GM18873 (cell line): Measurements from ENCODE around the gene NPM3.

Experiments
- ATAC-seq: cut with Tn5 transposase; IDR thresholded peaks from one replicate; pipeline ENCODE4 v1.9.1; 2021; ENCODE audit warnings: mild to moderate bottlenecking, moderate library complexity, moderate number of reproducible peaks; ENCODE audit not compliant: unreplicated experiment, low FRiP score

Gene NPM3, protein sequence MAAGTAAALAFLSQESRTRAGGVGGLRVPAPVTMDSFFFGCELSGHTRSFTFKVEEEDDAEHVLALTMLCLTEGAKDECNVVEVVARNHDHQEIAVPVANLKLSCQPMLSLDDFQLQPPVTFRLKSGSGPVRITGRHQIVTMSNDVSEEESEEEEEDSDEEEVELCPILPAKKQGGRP

DNA sequence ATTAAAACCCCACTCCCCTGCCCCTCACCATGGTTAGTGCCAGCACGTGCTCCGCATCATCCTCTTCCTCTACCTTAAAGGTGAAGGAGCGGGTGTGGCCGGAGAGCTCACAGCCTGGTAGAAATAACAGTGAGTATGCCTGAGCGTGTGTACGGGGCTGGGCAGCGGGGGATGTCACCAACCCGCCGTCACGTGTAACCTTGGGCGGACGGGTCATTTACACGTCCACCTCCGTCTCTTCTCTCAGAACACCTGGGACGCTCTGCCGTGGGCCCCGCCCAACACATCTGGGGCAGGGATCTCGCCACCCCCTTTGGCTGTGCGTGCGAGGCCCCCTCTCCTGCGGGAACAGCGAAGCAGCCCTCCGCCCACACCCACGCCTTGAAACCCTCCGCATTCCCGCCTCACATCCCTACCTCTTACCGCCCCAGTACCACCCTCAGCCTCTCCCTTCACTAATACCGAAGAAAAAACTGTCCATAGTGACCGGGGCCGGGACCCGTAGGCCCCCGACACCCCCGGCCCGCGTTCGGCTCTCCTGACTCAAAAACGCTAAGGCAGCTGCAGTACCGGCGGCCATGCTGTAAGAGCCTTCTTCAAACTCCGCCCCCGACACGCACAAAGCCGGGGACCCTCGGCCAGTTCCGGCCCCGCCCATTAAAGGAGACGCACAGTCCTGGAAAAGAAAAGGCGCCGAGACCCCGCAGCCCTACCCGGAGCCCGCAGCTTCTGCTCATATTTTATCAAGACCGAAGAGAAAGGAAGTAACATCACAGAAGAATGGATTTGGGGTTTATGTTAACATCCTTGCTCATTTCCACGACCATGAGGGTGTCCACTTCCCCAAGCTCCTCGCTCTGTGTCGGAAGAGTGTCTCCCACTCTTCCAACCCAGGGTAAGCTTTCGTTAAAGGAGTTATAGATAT is at the start of gene NPM3:
NPM3 (minus strand) TSS at position 636 of the 925 bp plus-strand sequence; CDS start at position 580, 56 bp downstream.
- ATAC-seq: no peak

DNA sequence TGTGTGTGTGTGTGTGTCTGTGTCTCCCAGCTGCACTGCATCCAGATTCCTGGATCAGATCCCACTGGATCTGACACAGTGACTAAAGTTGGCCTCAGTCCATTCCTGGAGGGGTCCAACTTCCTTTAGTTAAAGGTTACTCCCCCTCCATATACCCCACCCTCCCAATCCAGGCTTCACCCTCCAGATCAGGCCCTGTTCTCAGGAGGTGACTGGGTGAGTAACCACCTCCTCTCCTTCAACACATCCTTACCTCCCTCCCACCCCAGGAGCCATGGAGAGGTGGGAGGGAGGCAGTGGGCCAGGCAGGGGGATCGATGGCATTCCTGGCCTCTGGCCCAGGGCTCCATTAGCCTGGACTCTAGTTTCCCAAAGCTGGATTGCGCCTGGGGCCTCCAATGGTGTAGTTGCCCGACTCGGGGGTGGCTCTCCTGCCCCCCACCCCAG is 49.1 kb upstream of the NPM3 start:
- ATAC-seq: no peak

DNA sequence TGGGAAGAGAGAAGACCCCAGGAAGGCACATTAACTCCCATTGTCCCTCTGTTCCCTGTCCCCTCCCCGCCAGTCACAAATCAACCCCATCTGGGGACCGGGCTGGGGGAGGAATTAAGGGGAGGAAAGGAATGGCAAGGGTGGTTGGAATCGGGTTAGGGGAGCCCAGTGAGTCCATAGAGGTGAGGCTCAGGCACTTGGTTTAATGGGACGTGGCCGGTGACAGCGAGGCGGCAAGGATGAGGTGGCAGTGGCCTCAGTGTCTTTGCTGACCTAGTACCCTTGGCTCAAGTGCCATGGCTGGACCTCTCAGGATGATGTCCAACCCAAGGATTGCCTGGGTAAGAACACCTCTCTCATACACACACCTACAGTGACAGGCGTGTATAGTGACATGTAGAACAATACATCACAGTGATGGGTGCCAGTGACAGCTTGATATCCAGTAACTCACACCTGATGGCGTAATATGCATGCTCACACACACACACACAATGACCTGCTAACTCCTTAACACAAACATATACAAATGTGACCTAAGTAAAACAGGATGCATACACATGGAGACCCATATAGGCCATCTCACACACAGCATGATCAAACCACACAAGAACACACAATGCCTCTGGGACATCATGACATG is 48.0 kb upstream of the NPM3 start:
- no peak for ATAC-seq

DNA sequence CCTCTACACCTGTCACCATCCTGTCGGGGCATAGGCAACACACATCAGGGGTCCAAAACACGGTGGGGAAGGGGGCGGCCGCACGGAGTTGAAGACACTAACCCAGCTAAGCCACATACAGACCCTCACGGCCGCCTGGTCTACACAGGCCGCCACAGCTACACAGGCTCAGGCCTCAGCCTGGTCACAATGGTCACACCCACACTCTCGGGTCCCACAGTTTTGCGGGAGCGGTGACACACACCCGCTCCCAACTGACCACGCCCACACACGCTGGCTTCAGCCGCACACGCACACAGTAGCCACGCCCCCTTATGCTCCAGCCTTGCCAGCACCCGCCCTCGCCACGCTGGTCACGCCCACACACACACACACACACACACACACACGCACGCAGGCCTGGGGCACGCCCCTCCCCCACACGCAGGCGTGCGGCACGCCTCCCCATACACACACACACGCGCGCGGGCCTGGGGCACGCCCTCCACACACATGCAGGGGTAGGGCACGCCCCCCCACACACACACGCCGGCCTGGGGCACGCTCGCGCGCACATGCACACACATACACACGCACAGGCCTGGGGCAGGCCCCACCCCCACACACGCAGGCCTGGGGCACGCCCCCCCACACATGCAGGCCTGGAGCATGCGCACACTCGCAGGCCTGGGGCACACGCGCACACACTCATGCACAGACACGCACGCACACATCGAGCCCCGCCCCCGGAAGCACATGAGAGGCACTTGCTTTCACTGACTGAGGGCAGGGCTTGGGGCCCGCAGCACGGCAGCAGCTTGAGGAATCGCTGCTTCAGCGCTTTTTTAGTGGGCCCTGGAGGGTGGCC is 47.3 kb upstream of the NPM3 start:
- peak; percentile 56 for ATAC-seq

DNA sequence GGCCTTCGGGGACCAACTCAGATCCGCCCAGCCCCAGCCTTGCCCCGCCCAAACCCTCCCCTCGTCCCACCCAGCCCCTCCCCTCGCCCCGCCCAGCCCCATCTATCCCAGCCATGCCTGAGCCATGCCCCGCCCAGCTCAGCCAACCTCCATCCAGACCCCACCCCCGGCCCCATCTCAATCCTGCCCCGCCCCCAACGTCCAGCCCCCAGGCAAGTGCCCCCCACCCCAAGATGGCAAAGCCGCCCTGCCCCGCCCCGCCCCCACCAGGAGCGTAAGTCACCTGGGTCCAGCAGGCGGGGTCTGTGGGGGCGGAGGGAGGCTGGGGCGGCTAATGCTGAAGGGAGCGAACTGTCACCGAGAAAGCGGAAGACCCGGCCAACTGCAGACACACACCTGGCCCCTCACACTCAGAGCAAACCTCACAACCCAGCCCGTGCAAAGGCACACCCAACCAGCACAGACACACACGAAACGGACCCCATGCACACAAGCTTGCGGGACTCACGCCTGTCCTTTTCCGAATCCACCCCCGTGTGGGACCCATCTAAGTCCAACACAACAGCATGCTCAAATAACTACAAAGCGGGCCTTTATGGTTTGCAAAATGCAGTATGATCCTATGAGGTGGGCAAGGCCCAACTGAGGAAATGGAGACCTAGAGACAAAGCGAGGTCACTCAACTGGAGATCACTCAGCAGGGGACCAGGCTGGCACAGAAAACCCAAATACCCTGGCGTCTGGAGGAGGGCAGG is 46.5 kb upstream of the NPM3 start:
- ATAC-seq: no peak

DNA sequence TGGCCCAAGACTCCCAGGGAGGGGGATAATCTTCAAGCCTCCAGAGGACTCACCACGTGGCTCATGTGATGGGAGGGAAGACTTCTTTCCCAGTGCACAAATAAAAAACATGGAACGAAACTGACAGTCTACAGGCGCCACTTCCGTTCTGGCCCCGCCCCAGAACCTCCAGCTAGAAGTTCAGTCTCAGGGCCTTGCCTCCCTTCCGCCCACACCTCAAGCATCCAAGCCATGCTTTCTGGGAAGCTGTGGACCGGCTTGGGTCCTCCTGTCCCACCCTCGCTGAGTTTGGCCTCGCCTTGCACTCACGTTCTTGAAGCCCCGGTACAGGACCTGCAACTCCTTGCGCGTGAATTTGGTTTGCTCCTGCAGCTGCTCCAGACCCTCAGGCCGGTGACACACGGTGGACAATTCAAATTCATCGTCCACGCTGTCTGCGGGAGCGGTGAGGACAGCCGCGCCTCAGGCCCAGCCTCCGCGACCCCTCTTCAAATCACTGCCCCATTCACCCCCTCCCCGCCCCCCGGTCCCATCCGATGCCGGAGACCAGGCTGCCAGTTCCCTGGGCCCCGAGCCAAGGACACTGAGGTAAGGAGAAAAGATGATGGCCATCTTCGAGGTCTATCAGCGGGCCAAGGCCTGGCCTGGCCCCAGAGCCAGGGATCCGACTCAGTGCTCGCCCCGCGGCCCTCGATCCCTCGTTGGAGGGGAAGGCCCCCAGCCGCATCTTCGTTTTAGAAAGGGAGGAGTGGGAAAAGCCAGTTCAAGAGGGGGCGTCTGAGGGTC is 45.7 kb upstream of the NPM3 start:
- ATAC-seq: no peak

DNA sequence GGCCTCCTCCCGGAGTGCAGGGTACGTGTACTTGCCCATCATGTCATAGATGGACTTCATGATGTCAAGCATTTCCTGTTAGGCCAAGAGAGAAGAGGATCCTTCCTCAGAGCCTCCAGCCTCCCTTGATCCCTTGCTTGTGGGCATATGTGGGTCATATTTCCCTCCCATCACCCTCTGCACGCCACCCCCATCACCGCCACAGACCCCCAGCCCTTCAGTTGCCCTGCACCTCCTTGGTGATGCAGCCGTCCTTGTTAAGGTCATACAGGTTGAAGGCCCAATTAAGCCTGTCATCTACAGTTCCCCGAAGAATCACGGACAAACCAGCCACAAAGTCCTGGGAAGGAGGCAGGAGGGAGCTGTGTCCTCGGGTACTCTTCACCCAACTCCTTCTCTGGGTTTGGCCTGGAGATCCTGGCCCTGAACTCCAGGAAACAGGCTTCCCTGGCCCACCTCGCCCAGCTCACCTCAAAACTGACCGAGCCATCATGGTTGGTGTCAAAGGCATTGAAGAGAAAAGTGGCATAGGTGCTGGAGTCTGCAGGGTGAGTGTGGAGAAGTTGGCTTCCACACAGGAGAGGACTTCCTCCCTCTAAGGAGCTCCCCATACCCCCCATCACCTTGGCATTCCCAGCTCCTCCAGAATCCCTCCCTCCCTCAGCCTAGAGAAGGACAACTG is 44.8 kb upstream of the NPM3 start:
- ATAC-seq: no peak

DNA sequence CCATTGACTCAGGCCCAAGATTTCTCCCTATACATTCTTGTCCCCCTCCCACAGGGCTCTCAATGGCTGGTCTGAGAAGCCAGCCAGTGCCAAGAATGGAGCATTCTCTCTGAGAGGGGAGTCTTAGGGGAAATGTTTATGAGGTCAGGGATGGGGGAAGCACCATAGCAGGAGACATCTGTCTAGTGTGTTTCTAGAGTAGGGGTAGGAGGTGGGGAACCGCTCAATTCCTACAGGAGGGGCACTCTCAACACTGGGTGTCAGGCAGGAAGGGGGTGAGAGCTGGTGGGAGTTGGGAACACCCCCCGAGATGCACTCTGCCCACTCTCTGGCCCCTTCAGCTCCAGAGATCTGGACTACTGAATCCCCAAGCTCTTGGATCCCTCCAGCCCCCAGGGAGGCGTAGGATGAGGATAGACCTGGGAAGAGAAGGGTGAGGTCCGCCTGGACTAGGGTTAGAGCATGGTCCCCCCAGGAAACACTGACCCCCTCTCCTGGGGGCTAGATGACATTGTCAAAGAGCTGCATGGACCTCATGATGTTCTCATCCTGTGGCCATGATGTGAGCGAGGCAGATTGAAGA is 43.7 kb upstream of the NPM3 start:
- ATAC-seq: no peak

DNA sequence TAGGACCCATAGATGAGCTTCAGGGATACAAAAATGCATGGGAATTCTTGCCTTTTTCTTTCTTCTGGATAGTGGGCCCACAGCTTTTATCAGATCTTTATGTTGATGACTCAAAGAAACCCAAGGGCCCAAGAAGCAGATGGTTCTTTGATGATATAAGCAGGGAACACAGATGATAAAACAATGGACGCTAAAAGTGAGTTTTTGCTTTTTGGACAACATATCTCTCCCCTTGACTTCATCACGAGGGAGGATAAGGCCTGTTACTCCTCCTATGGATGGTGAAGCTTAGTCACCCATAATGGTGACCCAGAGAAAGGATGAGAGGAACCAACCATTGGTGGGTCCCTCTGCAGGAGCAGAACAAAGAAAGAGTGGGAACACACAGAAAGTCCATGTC is 41.5 kb upstream of the NPM3 start:
- ATAC-seq: no peak

DNA sequence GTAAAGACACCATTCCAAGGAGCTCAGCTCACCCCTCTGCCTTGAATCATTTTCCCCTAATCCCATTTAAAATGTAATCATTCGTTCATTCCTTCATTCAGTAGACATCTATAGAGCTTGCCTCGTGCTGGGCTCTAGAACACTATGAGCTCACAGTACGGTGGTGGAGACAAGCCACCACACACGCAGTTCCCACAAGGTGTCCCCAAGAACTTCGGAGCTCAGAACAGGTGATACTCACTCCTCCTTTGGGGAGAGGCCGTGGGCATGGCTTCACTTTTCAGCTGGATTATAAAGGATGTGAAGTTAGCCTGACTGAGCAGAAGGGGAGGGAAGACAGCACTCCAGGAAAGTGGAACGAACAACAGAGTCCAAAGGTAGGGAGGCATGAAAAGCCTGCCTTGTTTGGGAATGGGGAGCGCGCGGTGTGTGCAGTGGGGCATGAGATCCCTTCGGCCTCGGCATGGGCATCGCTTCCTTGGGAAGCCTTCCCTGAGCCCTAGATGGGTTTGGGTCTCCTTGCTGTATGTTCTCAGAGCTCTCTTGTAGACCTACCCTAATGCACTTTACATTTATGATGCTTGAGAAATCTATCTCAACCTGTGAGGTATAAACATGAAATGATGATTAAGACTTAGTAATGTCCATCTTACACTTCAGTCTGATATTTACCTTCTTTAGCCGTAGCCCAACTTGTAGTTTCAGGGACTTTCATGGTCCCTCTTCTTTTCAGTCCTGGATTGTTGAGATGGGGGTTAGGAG is 35.8 kb upstream of the NPM3 start:
- peak; percentile 4 for ATAC-seq

DNA sequence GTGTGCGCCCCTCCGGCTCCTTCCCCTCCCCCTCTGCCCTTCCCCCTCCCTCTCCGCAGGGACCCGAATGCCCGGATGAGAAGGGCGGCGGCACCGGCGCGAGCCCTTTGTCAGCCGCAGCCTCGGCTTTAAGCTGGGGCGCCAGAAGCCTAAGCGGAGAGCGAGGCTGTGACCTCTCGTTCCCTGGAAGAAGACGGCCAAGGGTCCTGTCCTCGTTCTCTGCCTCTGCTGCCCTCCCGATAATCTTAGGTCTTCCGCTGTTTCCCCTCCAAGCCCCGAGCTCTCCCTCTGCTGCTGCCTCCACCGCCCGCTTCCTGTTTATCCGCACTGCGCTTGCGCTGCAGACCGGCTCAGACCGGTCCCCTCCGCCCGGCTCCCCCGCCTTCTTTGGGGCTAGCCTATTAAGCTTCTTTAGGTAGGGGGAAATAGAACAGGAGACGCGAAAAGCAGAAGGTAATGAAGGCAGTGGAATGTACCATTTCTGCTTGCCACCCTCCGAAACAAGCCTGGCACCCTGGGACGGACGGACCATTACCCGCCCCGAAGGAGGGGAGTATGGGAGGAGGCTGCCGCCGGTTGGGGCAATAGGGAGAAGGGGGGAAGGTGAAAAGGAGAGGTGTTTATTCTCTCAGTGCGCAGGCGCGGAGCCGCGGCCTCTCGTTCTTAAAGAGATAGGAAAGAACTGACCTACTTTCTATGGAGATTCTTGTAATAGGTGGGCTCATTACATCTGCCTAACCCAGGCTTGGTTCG is 35.0 kb upstream of the NPM3 start, which contains the start of gene OGA:
OGA (minus strand) TSS at position 326 of the 753 bp plus-strand sequence. CDS start 422 bp downstream, outside the sequence.
- peak; percentile 92 for ATAC-seq

DNA sequence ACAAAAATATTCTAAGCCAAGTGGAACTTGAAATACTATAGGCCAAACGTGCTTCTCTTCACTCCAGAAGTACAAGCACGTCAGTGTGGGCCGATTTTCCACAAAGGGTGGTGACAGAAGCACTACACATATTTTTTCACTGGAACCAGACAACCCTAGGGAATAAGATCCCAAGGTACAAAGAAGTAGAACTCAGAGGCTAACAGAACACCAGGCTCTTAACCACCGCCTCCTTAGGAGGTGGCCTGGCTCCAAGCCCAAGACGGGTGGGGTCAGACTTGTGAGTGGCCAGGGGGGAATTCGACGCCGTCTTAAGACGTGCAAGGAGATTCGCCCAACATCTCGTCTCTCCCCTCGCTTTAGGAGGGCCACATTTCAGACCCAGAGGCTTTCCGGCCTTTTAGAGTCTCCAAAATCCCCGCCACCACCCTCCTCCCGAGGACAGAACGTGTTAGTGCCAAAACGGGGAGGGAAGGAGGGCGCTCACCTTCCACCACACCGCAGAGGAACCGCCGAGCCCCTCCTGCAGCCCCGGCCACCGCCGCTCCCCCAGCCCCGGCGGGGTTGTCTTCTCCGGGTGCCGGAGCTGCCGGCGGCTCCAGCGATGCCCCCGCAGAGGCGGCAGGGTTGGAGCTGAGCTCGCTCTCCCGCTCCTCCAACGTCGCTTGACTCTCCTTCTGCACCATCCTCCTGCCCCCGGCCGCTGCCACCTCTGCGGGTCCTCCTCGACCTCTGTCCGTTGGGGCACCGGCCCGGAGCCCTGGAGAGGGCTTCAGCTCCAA is 34.3 kb upstream of the NPM3 start:
- no peak for ATAC-seq

DNA sequence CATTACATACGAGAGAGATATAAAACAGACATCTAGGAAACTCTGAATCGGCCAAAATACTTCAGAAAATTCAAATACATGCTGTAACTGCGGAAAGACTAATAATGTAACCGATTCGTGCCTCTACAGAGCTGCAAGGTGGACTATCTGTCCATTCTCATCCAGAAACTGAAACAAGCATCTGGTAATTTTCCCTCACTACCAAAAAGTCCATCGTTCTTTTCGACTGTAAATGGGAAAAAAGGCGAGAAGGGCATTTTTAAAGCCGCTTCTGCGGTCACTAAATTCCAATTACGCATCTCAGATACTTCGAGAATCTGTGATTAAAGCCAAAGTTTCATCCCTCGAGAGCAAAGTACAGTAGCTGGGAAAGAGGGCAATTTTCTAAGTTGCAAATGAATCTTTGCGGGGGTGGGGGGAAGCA is 33.7 kb upstream of the NPM3 start:
- no peak for ATAC-seq

DNA sequence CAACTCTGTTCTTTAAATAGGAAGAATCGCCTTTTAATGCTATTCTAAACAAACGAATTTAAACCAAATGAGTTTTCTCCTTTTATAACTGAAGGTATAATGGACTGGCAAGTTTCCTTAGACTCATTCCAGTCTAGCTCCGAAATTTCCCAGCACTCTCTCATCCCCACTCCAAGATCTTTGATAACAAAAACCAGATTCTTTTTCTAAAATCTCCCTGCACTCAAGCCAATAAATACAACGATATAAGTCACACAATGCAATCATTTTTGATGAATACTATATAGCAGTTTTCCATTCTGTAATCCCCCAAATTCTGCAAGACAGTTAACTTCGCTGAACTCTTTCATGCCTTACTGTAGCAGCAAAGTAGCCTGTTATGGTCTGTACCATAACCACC is 33.1 kb upstream of the NPM3 start:
- no peak for ATAC-seq

DNA sequence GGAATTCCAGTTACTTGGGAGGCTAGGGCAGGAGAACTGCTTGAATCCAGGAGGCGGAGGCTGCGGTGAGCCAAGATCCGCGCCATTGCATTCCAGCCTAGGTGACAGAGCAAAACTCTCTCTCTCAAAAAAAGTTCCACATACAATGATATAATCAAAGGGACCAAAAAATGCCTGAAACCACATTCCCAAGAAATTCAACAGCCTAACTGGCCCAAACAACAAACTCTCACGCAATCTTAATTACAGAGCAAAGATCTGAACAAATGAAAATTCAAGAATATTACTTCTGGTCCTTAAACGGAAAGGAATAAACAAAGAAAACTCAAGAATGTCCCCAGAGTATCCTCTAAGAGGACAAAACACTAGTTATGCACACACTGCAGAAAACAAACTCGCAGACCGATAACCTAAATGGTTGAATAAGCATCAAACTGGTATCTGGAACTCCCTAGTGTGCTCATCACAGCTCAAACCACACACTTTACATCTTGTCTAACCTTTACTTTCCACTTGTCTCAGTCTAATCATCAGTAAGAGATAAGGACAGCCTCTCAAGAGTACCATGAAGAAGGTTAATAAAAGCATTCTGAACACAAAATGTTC is 31.3 kb upstream of the NPM3 start:
- ATAC-seq: no peak
